GM12872 (cell line): ENCODE data around the gene DCTN1.

Experiments used
- TF ChIP-seq, protein P1 (sequence below): IDR thresholded peaks from 3 replicates; pipeline ENCODE4 v1.5.1; 2011; ENCODE audit warnings: low read depth, mild to moderate bottlenecking, low read length, moderate library complexity; ENCODE audit not compliant: insufficient read depth

DCTN1 gene

DNA sequence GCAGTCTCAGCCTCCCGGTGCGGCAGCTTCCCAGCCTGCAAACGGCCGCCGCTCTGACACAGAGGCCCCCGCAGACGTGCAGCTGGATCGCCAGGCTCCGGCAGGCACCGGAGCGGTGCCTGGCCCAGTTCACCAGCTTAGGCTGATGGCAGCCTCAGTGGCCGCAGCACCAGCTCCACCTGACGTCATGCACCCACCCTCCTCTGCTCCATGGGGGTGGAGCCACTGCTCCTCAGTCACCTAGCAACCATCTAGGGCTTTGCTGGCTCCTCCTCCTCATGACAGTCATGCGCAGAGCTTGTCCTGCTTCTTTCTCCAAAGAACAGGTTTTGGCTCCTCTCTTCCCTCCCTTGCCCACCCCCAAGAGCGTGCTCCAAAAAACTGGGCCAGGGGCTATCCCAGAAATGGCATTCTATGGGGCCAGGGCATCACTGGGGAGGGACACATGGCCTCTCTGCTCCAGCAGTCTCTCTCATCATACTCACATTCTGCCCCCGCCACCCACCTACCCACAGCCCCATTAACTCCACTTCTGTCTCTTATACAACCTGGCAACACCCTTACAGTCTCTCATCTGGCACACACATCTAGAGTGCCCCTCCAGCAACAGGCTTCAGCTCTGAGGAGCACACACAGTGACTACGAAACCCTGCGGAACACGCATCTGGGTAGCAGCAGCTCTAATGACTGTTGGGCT is 5.5 kb downstream of the DCTN1 start:
- TF ChIP-seq, protein P1, sequence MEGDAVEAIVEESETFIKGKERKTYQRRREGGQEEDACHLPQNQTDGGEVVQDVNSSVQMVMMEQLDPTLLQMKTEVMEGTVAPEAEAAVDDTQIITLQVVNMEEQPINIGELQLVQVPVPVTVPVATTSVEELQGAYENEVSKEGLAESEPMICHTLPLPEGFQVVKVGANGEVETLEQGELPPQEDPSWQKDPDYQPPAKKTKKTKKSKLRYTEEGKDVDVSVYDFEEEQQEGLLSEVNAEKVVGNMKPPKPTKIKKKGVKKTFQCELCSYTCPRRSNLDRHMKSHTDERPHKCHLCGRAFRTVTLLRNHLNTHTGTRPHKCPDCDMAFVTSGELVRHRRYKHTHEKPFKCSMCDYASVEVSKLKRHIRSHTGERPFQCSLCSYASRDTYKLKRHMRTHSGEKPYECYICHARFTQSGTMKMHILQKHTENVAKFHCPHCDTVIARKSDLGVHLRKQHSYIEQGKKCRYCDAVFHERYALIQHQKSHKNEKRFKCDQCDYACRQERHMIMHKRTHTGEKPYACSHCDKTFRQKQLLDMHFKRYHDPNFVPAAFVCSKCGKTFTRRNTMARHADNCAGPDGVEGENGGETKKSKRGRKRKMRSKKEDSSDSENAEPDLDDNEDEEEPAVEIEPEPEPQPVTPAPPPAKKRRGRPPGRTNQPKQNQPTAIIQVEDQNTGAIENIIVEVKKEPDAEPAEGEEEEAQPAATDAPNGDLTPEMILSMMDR: no peak

DNA sequence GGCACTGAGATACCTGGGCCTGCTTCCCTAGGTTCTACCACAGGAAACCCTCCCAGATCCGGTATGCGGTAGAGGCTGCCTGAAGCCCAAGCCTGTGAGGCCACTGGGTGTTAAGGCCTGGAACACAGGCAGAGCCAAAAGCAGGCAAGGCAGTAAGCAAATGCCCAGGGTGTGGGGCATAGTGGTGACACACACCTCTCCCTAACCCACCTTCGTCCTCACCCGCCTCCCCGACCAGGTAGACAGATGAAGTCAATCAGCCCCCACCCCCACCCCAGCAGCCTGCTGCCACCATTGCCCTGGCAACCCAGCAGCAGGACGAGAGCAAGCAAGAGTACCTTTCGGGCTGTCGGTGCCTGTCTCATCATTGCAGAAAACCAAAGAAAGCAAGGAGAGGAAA is 6.1 kb downstream of the DCTN1 start:
- TF ChIP-seq, protein P1: no peak

DNA sequence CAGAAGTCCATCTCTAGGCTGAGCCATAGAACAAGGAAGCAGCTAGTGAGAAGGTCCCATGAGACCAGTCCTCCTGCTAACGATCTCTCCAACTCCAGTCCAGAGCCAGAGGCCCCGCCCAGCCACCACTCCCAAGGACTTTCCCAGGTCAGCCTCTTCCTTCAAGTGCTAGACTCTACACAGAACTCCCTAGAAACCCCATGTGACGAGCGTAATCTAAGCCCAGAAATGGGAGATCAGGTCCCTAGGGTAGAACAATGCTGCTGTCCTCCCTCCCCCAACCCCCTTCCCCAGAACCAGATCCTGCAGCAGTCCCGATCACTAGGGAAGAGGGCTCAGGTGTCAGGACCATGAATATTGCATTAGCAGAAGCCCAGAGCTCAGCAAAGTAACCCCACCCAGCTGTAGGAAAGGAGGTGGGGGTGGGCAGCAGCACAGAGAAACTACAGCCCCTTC is 6.9 kb downstream of the DCTN1 start:
- TF ChIP-seq, protein P1: no peak

DNA sequence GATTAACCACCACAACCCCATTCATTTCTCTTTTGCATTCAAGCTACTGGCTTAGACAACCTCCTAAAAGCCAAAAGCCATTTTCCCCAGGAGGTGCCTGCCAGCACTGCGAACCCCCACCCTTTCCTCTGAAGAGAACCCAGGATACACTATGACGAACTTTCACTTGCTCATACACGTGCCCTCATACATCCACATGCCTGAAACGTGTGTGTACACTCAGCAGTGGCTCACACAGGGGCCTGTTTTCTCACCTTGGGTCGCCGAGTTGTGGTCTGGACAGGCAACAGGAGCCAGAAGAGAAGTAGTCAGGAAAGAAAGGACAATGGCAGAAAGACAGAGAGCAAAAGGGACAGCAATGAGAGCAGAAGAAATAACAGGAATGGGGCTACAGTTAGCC is 7.4 kb downstream of the DCTN1 start:
- TF ChIP-seq, protein P1: no peak

DNA sequence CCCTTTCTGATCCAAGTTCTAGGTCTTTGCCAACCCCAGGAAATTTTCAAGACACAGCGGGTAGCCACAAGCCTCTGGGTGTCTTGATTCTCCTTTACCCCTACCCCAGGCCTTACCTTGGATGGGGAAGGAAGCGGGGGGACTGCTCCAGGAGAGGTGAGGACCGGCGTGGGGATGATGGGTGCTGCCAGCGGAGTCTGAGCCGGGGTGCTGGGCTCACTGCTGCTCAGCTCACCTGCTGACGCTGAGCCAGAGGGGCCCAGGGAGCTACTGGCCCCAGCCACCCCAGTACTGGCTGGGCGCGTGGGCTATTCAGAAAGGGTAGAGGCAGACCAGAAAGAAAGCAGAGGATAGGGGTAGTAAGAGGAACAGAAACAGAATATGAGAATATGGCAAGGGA is 8.7 kb downstream of the DCTN1 start:
- TF ChIP-seq, protein P1: no peak

DNA sequence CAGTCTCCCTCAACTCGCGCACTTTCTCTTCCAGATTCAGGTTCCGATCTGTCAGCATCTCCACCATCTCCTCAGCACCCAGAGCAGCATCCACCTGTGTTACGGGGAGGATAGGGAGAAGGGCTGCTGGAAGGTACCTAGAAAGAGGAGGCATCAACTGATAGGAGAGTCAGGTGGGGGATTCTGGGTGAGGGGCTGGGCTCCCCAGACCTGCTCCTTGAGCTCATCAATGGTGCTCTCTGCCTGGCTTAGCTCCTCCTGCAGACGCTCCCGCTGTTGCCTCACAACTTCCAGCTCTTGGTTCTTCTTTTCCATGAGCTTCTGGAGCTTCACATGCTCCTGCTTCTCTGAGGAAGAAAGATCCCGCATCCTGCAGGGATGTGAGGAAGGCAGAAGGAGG is 10.1 kb downstream of the DCTN1 start:
- TF ChIP-seq, protein P1: no peak

DNA sequence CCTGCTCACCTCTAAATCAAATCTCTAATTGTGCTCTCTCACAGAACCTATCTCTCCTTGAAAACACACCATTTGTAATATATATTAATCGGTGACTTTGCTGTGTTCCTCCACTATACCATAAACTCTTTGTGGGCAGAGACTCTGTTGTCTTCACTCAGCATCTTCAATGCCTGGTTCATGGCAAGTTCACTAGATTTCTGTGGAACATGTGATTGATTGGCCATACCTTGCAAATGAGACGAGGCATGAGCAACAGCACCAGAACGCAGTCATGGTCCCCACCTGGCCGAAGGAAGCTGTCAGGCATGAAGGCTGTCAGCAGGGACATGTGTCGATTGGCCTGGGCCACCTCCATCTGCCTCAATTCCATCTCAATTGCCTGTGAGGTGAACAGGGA is 11.6 kb downstream of the DCTN1 start:
- TF ChIP-seq, protein P1: no peak
